Left ventricle myocardium superior (tissue), 1 donor: ENCODE data around the gene CAPZB. TPM values are rescaled to one million over a fixed set of nuclear protein-coding genes. Genes with fewer than 3 reads are reported as not detected.

Experiments
- ATAC-seq: fragments of 200-7000 bp; cut with Tn5 transposase; one replicate; pipeline ENCODE4 v1.9.1; 2020; ENCODE audit warnings: mild to moderate bottlenecking, moderate library complexity
- DNase-seq: peaks from one replicate; pipeline ENCODE4 v3.0.0-alpha.2; 2020
- intact Hi-C: fragments of 100-400 bp; cut with micrococcal nuclease; formaldehyde crosslinking; loops from one replicate; pipeline ENCODE4 v1.11.0; 2022
- total RNA-seq: library from RNA; stranded (reverse); fragmentation: NEBNext Ultra II Directional; extraction: Animal tissue kit (Norgen Biotek cat#: 25700); gene quantifications from one replicate; pipeline ENCODE4 v1.2.1, GENCODE V29; 2021
- donor health status: DM: no; HTN: yes; CAD: no; lungs with severe emphysema.

The CAPZB gene
- total RNA-seq, 1 donor from 2014 or later: 252 TPM

DNA sequence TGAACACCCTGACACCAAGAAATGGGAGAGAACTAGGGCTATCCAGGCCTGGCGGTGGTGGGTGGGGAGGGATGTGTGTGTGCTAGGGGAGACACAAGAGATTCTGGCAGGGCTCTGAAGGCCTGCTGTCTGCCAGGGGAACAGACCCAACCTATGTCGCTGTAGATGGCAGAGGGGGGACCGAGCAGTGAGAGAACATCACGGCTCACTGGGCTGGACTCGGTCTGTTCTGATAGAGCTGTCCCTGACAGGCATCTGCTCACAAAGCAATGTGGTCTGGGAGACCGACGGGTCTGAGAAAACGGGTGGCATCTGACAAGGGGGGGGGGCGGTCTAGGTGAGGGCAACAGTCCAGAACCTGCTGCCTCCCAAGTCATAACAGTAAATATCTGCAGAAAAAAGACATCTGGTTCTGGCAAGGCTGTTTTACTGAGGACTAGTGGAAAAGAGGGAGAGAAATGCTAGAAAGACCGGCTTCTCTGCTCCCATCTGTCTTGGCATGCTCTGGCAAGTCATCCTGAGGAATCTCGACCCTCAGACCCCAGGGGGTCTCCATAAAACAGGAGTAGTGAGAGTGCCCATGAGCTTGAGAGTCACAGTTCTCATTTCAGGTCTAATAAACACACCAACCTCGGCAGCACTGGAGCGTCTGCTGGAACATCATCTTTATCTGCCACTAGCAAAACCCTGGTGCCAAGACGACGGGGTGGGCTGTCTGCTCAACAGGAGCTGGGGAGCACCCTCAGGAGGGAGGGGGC, 136.7 kb downstream of the CAPZB start:
- no peak for ATAC-seq
- intact Hi-C loops: no loop called here
- no peak for DNase-seq

DNA sequence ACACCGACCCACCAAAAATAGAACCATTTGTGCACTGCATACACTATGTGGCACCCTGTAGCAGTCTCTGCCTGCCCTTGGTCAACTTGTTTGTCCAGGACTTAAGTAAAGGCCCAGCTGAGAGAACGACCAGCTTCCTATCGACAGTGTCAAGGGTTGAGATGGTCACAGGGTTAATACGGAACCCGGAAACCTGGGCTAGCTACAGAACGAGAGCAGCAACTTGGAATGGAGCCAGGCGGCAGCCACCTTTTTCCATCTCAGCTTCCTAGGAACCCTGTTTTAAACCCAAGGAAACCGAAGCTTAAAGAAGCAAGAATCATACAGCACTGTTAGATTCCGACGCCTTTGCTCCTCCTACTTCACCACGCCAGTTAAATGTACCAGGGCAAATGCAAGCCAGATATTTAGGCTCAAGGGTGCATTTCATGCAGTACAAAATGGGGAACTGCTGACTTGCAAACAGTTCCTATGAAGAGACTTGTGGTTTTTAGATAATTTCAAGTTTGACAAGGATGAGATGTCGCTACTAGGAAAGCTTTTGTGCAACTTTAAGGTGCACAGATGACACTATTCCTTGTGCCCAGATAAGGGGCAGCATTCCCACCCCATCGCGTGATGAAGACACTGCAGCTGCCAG, 137.7 kb downstream of the CAPZB start:
- no peak for ATAC-seq
- intact Hi-C loops: no loop called here
- no peak for DNase-seq

DNA sequence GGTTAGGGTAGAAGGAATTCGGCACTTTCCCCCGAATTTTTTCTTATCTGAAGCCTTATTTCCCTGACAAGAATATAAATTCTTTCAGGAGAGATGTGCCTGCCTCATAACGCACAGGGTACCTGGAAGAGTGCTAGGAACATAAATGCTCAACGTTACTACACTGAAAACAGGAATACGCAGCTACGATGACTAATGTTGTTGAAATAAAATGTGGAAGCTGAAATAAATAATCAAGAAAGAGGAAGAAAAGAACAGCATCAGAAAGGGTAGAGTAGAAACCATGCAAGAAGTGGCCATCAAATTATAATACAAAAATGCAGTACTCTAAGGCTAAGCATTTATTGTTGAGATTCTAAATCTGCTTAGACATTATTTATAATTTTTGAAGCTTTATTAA, 139.3 kb downstream of the CAPZB start:
- intact Hi-C loops: no loop called here
- ATAC-seq: no peak
- DNase-seq: no peak

DNA sequence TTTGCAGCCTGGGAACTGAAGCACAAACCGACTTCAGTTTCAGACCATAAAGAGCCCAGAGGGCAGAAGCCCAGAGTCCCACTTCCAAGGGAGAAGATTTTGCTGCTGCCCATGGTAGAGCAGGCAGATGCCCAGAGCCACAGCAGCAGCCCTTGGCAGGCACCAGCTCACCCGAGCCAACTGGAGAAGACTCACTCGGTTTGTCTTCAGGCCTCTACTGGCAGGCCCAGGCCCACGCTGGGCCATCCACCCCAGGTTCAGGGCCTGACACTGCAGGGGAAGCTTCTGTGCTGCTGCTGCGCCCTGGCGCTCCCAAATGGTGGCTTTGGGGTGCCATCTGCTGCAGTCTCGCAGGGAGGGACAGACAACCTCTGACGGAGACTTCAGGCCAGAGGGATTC, 139.9 kb downstream of the CAPZB start:
- DNase-seq (no peak), ATAC-seq (no peak)
- intact Hi-C loops: no loop called here

DNA sequence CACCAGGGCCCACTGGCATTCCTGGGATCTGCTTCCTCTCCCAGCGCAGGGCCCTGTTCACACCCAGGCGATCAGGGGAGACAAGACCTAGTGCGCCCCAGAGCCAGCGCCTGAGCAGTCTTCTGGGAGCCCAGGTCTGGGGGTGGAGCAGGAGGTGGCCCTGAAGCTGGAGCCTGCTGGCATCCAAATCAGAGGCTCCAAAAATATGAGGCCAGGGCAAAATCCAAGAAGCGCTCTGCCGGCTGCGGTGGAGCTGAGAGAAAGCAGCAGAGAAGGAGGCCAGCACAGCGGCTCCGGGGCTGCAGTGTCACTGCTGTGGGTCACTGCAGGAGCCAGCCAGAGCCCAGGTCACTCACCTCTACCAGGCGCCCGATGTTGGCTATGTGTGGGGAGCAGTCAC, 140.5 kb downstream of the CAPZB start:
- no peak for DNase-seq
- intact Hi-C loops: loop anchor here (5.0 kb wide), 1 partner anchor 307 kb away; no protein-coding TSS in a partner anchor

DNA sequence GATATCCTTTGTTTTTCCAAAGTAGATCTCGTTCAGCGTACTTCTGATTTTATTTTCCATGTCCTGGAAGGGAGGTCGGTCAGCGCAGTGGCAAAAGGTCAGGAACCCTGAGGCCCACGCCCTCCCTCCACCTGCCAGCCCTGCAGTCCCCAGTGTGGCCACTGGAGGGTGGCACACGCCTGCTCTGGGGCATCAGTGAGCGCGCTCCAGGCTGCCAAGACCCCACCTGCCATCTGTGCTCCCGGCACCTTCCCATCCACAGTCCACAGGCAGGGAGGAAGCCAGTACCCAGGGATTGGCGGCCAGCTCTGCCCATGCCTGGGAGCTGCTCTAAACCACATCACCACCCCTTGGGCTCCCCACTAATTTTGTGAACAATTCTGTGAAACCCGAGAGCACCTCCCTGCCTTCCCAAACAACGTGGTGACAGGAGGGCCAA, 140.9 kb downstream of the CAPZB start:
- intact Hi-C loops: loop anchor here (5.0 kb wide), 1 partner anchor 308 kb away; no protein-coding TSS in a partner anchor
- peak; percentile 74 for ATAC-seq
- peak; percentile 80 for DNase-seq

More for the DNA sequence above, 140.5 kb downstream of the CAPZB start:
- ATAC-seq: no peak

DNA sequence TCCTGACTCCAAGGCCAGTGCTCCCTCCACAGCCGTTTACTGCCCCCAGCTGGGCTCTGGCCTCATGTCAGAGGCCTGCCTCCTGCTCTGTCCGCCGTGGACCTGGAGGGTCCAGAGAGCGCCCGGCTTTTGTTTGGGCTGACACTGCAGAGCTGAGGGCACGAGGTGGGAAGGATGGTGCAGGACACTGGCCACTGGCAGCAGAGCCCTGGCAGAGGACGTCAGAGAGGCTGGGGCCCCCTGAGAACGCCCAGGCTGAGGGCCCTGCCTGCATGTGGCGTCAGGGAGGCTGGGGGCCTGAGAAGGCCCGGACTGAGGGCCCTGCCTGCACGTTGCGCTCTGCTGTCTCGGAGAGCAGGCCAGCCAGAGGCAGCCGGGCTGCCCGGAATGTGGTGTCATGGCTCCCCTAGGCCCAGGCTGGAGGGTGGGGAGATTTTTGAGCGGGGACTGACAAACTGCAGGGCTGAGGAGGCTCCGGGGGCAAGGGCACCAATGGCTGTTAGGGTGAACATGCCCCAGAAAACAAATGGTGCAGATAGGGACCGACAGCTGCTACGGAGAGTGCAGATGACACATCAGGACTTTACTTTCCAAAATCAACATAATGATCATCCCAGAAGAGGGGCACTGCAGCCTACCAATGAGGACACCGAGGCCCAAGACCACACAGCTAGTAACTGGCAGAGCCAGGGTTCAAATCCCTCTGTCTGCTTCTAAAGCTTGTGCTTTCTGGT, 141.6 kb downstream of the CAPZB start:
- DNase-seq: no peak
- ATAC-seq: no peak
- intact Hi-C loops: loop anchor here (5.0 kb wide), 1 partner anchor 309 kb away; no protein-coding TSS in a partner anchor

DNA sequence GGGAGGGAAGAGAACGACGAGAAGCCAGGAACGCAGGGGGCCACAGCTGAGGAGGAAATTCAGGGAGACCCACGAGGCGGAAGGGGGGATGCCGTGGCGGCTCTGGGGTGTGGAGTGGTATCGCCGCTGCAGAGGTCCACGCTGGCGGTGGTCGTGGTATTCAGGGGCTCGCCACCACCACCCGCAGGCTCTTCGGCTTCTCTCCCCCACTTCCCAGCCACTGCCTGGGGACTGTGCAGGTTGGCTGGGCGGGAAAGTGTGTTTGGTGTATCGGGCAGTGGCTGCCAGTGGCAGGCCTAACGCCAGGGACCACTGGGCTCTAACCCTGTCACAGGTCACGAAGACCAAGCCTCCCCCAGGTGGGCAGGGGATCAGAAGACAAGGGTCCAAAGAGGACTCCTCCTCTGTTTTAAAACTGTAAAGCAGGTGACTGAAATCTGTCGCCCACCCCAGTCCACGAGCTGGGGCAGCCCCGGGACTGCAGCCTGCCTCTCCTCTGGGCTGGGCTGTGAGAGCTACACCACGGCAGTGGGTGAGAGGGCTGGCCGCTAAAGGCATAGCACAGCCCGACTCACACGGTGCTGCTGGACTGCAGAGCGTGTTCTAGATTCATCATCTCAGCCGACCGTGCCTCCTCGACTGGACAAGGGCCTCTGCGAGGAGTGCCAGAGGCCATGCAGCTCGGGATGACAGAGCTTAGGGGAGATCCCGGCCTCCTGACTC, 142.3 kb downstream of the CAPZB start:
- DNase-seq (no peak), ATAC-seq (no peak)
- intact Hi-C loops: loop anchor here (5.0 kb wide), 1 partner anchor 309 kb away; no protein-coding TSS in a partner anchor

DNA sequence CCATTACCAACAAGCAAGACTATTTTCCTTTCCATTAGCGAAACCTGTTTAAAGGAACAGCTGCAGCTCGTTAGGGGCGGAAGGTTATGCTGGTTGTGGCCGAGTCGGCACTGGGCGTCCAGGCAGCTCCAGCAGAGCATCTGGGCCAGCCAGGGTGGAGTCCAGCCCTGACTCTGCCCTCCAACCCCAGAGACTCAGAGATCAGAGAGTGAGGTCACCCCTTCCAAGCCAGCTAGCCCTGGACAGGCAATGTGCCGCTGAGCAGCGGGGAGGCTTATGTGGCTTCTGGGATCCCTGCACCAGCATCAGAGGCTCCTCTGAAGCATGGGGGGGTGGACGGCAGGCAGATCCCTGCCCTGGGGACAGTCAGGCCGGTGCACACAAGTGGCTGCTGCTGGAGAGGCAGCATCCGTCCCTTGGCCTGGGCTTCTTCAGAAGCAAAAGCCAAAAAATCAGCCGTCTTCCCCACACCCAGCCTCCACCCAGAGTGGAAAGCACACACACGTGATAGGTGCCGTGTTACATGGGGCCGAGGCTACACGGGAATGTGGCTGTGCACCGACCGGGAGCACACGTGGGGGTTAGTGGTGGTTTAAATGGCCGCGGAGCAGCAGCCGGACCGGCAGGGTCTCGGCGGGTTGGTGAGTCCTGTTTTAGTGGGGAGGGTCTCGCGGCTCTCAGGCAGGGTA, 143.1 kb downstream of the CAPZB start:
- intact Hi-C loops: loop anchor here (5.0 kb wide), 1 partner anchor 310 kb away; no protein-coding TSS in a partner anchor
- DNase-seq (peak; percentile 68), ATAC-seq (peak; percentile 69)

DNA sequence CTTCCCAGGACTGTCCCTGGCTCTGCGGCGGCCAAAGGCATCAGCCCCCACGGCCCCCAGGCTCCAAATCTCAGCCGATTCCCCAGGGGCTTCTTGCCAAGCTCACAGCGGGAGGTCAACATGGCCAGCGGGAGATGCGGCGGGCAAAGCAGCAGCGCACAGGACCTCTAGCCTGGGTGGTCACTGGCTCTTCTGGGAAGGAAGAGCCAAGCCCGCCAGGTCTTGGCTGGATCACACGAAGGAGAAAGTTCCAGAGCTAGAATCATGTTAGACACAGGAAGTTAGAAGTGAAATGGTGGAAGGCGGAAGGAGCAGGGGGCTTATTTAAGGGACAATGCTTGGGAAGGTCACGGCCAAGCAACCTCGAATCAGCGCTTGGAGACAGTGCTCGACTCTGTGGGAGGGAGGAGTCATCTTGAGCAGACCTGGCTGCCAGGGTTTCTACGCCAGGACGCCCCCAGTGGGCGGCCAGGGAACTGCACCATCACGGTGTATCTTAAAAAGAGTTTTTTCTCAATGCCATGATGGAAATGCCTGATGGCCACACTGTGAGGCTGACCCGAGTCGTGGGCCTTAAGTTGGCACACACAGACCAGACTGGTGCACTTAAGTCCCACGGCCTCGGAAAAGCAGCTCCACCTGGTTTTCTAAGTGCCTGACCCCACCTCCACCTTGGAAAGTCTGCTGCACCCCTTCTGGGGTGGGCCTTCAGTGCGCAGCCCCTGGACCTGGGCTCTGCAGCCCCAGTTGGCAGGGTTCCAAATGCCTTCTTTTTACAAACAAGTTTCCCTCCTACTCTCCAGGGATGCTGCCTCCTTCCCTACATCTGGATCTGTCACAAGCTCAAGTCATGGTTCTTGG, 143.9 kb downstream of the CAPZB start:
- DNase-seq (peak; percentile 80), ATAC-seq (peak; percentile 44)
- intact Hi-C loops: loop anchor here (5.0 kb wide), 1 partner anchor 311 kb away; no protein-coding TSS in a partner anchor

DNA sequence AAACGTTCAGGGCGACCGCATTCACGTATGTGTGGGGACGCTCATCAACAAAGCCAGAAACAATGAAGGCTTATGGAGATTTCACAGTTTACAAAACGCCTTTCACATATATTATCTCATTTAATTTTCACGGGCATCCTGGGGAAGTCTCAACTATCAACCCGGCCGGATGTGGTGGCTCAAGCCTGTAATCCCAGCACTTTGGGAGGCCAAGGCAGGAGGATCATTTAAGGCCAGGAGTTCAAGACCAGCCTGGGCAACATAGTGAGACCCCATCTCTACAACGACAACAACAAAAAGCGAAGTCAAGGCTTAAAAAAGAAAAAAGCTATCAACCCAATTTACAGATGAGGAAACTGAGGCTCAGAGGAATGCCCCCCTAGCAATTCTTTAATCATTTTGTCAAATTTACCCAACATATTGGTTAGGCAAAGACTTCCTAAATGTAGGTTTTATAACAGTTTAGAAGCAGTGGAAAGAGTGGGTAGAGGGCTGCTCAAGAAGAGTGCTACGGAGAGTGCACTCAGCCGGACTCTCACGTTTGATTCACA, 144.9 kb downstream of the CAPZB start:
- DNase-seq (no peak), ATAC-seq (no peak)
- intact Hi-C loops: loop anchor here (5.0 kb wide), 1 partner anchor 312 kb away; no protein-coding TSS in a partner anchor

DNA sequence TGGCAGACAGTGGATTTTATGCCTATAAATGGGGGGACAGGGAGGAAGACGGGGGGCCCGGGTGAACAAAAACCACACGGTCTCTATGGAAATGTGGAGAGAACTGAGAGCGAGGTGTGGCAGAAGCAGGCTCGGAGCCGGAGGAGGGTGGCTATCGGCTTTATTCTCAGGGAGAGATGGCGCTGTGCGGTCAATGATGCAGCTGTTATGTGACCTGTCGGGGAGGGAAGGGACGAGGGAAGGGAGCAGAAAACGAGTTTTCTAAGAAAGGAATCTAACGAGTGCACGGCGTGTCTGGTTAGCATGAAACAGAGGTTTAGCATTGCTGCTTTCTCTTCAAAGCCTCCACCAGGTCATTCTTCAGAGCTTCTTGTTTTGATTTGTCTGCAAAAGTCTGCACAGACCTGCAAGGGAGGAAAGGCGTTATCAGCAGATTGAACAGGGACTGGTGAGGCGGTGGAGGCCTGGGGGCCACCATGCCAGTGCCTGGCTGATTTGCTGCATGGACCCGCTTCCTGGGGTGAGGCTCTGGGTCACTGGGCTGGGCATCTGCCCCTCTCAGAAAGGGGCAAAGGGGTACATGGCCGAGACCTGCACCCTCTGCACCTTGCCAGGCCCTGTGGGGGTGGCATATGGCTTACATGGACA, 146.0 kb downstream of the CAPZB start:
- no peak for ATAC-seq
- no peak for DNase-seq
- intact Hi-C loops: no loop called here

DNA sequence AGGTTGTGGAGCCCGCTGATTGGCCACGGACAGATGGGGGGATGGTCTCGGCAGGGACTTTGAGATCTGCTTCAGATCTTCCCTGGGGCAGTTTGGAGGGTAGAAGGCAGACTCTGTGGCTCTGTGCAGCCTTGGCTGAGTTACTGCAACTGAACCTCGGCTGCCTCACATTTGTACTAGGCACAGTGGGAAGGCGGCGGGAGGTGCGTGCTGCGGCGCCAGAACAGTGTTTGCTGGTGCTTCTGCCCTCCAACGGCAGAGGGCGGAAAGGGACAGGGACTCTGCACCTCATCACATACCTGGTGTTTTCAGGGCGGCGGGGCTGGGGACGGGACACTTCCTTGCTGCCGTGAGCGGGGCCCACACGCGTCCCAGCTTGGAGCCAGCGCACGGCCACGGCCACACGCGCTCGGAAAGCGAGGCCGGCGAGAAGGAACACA, 147.0 kb downstream of the CAPZB start:
- no peak for ATAC-seq
- intact Hi-C loops: no loop called here
- no peak for DNase-seq

DNA sequence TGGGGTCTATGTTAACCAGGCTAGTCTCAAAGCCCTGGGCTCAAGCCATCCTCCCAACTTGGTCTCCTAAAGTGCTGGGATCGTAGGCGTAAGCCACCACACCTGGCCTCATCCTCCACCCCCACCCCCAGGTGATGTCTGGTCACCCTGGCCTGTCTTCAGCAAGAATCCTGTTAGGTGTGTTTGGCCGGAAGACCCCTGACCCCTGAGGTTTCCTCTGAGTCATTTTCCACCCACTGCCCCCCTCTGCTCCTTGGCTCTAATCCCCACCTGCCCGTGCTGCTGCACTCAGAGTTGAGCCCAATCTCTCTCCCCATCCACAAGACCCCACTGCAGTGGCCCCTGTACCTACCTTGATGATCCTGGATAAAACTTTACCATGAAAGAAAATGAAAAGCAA, 148.1 kb downstream of the CAPZB start:
- intact Hi-C loops: no loop called here
- ATAC-seq (no peak), DNase-seq (no peak)

DNA sequence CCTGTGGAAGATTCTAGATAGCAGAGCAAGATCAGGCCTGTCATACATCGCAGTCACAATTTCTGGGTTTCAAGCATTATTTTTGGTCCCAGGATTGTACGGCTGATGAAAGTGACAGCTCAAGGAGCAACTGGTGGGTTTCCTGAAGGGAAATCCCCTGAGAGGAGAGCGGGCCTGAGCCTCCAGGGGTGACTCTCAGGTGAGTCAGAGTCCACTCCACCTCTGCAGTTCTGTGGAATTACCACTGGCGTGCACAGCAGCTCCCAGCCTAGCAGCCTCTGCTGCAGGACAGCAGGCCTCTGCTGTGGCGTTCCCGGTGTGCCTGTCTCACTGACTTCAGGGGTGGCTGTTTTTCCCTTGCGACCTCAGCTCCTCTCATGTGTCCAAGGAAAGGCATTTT, 148.8 kb downstream of the CAPZB start:
- ATAC-seq (no peak), DNase-seq (no peak)
- intact Hi-C loops: no loop called here

DNA sequence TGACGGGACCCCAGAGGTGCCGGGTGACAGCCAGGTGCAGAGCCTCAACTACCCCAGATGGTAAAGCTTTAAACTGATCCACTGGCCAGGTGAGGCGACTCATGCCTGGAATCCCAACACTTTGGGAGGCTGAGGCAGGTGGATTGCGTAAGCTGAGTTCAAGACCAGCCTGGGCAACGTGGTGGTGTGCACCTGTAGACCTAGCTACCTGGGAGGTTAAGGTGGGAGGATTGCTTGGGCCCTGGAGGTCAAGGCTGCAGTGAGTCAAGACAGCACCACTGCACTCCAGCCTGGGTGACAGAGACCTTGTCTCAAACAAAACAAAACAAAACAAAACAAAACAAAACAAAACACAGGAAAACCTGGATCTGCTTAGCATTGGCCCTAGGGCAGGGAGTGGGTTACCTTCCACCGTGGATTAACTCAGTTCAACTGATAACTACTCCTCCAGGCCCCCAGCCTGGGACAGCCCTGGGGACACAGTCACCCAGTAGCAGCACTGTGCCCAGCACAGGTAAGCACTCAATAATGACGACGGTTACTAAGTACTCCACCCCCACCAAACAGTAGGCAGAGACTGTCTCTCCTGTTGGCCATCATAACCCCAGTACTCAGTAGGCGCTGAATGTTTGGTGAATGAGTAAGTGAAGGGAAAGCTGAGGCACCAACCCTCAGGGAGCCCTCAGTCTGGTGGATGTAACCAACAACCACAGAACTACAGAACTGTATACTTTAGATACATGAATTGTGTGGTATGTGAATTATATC, 151.6 kb downstream of the CAPZB start:
- DNase-seq (no peak), ATAC-seq (no peak)
- intact Hi-C loops: no loop called here
